K562 (cell line): ENCODE data around the gene AGMO. TPM values are rescaled to one million over a fixed set of nuclear protein-coding genes. Genes with fewer than 3 reads are reported as not detected.

Source experiments
- ATAC-seq: fragments of 200-7000 bp; cut with Tn5 transposase; 3 replicates; pipeline ENCODE4 v1.9.1; 2020; ENCODE audit warnings: moderate library complexity
- BruUV-seq: library from RNA; stranded (reverse); fragments of 400-500 nt; replicated peaks from 2 replicates; lab custom pipeline; 2021; lab: Mats Ljungman, UMichigan
- CTCF ChIA-PET: fragments of 300-600 bp; formaldehyde crosslinking; extraction: SDS; loops from one replicate; lab custom pipeline; 2021; ENCODE audit warnings: low intra/inter-chr PET ratio; lab: Yijun Ruan, JAX
- POLR2A ChIA-PET: fragments of 300-600, 350-650 bp; sonication (Branson Sonifier 250); formaldehyde crosslinking; extraction: SDS; loops from one replicate; lab custom pipeline; 2021; ENCODE audit warnings: antibody characterized with exemption, inconsistent platforms; lab: Yijun Ruan, JAX
- DNase-seq, 4 experiments: peaks; one replicate each; pipeline versions ENCODE4 v3.0.0 to v3.0.0-alpha.2; 2011 to 2018; ENCODE audit warnings: low spot score in 3 of 4, mixed read lengths in 3 of 4; ENCODE audit errors: extremely low read depth in 1 of 4
- FAIRE-seq: peaks from 2 replicates; lab custom pipeline; 2011; peaks lifted over from hg19 to GRCh38; lab: Jason Lieb, UNC
- H2AFZ ChIP-seq: 2 replicates; pipeline ENCODE4 v1.6.0; 2011; ENCODE audit warnings: low read depth, low read length, control low read depth, inconsistent platforms
- H3K27ac ChIP-seq: fragments of 200-600 bp; 3 replicates; pipeline ENCODE4 v1.8.0; 2011; ENCODE audit warnings: low read depth, mild to moderate bottlenecking, control low read depth, inconsistent platforms, low read length, moderate library complexity, mixed read lengths; ENCODE audit errors: extremely low read depth
- H3K27me3 ChIP-seq, 2 experiments: fragments of 300-600 bp in 1 of 2; 2 replicates in 1 of 2; 3 replicates in 1 of 2; pipeline versions ENCODE4 v1.6.0 to v1.8.0; 2011; ENCODE audit warnings: inconsistent platforms in 2 of 2, low read length in 2 of 2, mild to moderate bottlenecking in 1 of 2, mixed read lengths in 1 of 2, moderate library complexity in 1 of 2; ENCODE audit not compliant: control insufficient read depth in 2 of 2, insufficient read depth in 2 of 2
- H3K36me3 ChIP-seq: fragments of 300-600 bp; 3 replicates; pipeline ENCODE4 v1.8.0; 2011; ENCODE audit warnings: mild to moderate bottlenecking, low read length, inconsistent platforms; ENCODE audit not compliant: control insufficient read depth, insufficient read depth
- H3K4me1 ChIP-seq, 2 experiments: fragments of 200-600 bp in 1 of 2; replicated peaks in 1 of 2; 2 replicates in 1 of 2; 3 replicates in 1 of 2; pipeline versions ENCODE4 v1.5.1 to v1.8.0; 2011; ENCODE audit warnings: inconsistent platforms in 2 of 2, low read length in 2 of 2, mild to moderate bottlenecking in 1 of 2, mixed read lengths in 1 of 2, moderate library complexity in 1 of 2; ENCODE audit not compliant: control insufficient read depth in 2 of 2, insufficient read depth in 2 of 2
- H3K4me2 ChIP-seq: 2 replicates; pipeline ENCODE4 v1.6.1; 2011; ENCODE audit warnings: low read length, control low read depth, inconsistent platforms, mixed read lengths; ENCODE audit not compliant: insufficient read depth
- H3K4me3 ChIP-seq: fragments of 200-600 bp; sonication (generic), shearing (Covaris generic); 2 replicates; pipeline ENCODE4 v1.5.1; 2016; ENCODE audit warnings: control low read depth, inconsistent platforms
- H3K79me2 ChIP-seq: fragments of 200-600 bp; 3 replicates; pipeline ENCODE4 v1.8.0; 2011; ENCODE audit warnings: low read length, inconsistent platforms; ENCODE audit not compliant: control insufficient read depth, insufficient read depth
- H3K9ac ChIP-seq, 2 experiments: 2 replicates each; pipeline versions ENCODE4 v1.6.0 to v1.6.1; 2011; ENCODE audit warnings: low read depth in 2 of 2, low read length in 2 of 2, control low read depth in 1 of 2, inconsistent platforms in 1 of 2, mild to moderate bottlenecking in 1 of 2, mixed read lengths in 1 of 2; ENCODE audit not compliant: insufficient read depth in 1 of 2
- H3K9me1 ChIP-seq: one replicate; pipeline ENCODE4 v1.6.0; 2011; ENCODE audit warnings: inconsistent platforms, mild to moderate bottlenecking, low read length, moderate library complexity; ENCODE audit not compliant: control insufficient read depth, insufficient read depth
- H3K9me3 ChIP-seq: replicated peaks from 2 replicates; pipeline ENCODE4 v1.5.1; 2011; ENCODE audit warnings: low read depth, low read length, inconsistent platforms; ENCODE audit not compliant: control insufficient read depth, insufficient read depth
- H4K20me1 ChIP-seq: replicated peaks from 2 replicates; pipeline ENCODE4 v1.6.1; 2011; ENCODE audit warnings: low read length, inconsistent platforms, mixed read lengths; ENCODE audit not compliant: control insufficient read depth, insufficient read depth
- BRCA1 ChIP-seq, 2 experiments: fragments of 450-650 bp in 1 of 2; sonication (generic) in 1 of 2; formaldehyde crosslinking in 1 of 2; IDR thresholded peaks; 2 replicates each; pipeline versions ENCODE4 v1.5.0 to v1.6.1; 2017 to 2020; ENCODE audit warnings: mild to moderate bottlenecking in 1 of 2, missing genetic modification reagents in 1 of 2
- HDAC3 ChIP-seq: fragments of 450-650 bp; IDR thresholded peaks from 2 replicates; pipeline ENCODE4 v1.6.1; 2018; ENCODE audit warnings: borderline replicate concordance, mild to moderate bottlenecking, moderate library complexity; ENCODE audit not compliant: partially characterized antibody
- HDAC8 ChIP-seq: fragments of 450-650 bp; IDR thresholded peaks from 2 replicates; pipeline ENCODE4 v1.6.1; 2016; ENCODE audit warnings: mild to moderate bottlenecking, missing genetic modification characterization, moderate library complexity, missing compliant biosample characterization
- HOMEZ ChIP-seq: fragments of 250-450 bp; sonication (Bioruptor Pico); IDR thresholded peaks from 2 replicates; pipeline ENCODE4 v1.4.0; 2020; ENCODE audit warnings: mild to moderate bottlenecking, moderate library complexity
- ILK ChIP-seq: fragments of 450-650 bp; IDR thresholded peaks from 2 replicates; pipeline ENCODE4 v1.6.1; 2016; ENCODE audit warnings: missing genetic modification characterization, low read depth, mild to moderate bottlenecking, missing compliant biosample characterization, moderate library complexity, borderline replicate concordance
- KAT7 ChIP-seq: sonication (generic); formaldehyde crosslinking; IDR thresholded peaks from 2 replicates; pipeline ENCODE4 v1.8.0; 2022; ENCODE audit warnings: missing genetic modification reagents, mild to moderate bottlenecking, borderline replicate concordance
- KDM1A ChIP-seq, 2 experiments: fragments of 450-650 bp; IDR thresholded peaks; 2 replicates each; pipeline ENCODE4 v1.6.1; 2016; ENCODE audit warnings: mild to moderate bottlenecking in 2 of 2
- RFX1 ChIP-seq: fragments of 450-650 bp; IDR thresholded peaks from 2 replicates; pipeline ENCODE4 v1.6.1; 2016; ENCODE audit warnings: mild to moderate bottlenecking, moderate library complexity
- VEZF1 ChIP-seq: fragments of 200-800 bp; sonication (Bioruptor generic); IDR thresholded peaks from 2 replicates; pipeline ENCODE4 v1.6.1; 2017; ENCODE audit warnings: missing genetic modification characterization, missing compliant biosample characterization
- ZBTB12 ChIP-seq: fragments of 250-450 bp; sonication (Bioruptor Pico); IDR thresholded peaks from 2 replicates; pipeline ENCODE4 v1.4.0; 2020
- ZNF143 ChIP-seq: sonication (generic); formaldehyde crosslinking; IDR thresholded peaks from 2 replicates; pipeline ENCODE4 v1.9.0; 2022; ENCODE audit warnings: mild to moderate bottlenecking, missing genetic modification reagents
- WGBS: fragments of 100-300 bp; shearing (Covaris generic); methylation state at CpG from one replicate; pipeline ENCODE4 v1.1.6; 2016; ENCODE audit warnings: low coverage, mixed read lengths; ENCODE audit not compliant: insufficient coverage; ENCODE audit errors: missing lambda C conversion rate; 5-methylcytosine and 5-hydroxymethylcytosine counted together
- in situ Hi-C: fragments of 300-500 bp; cut with MboI; formaldehyde crosslinking; loops from 4 replicates; pipeline ENCODE4 v1.15.0; 2018; ENCODE audit warnings: inconsistent platforms, mixed read lengths
- intact Hi-C: fragments of 100-400 bp; cut with micrococcal nuclease; formaldehyde crosslinking; loops from 2 replicates; pipeline ENCODE4 v1.14.2; 2022
- polyA plus RNA-seq, 8 experiments: library from polyadenylated mRNA; depleted of rRNA in 4 of 8; stranded (reverse) in 5 of 8; unstranded in 3 of 8; fragments of >200 nt; fragmentation: Nextera tagmentation in 2 of 8; fragmentation: Illumina TruSeq in 1 of 8; extraction: Ambion mirVana in 2 of 8; extraction: Trizol in 1 of 8; gene quantifications; 2 replicates each; pipeline versions ENCODE4 v1.2.1 to v1.2.3, GENCODE V29; 2011 to 2014; ENCODE audit warnings: inconsistent platforms in 1 of 8, missing spikeins in 1 of 8
- total RNA-seq, 7 experiments: library from RNA; depleted of rRNA in 6 of 7; stranded (reverse); fragments of >200 nt in 6 of 7; fragmentation: Illumina TruSeq in 2 of 7; extraction: Trizol in 2 of 7; gene quantifications; 2 replicates each; pipeline versions ENCODE4 v1.2.1 to v1.2.3, GENCODE V29; 2011 to 2021; ENCODE audit warnings: low replicate concordance in 1 of 7

AGMO gene
- total and polyA plus RNA-seq, 9 of the 15 experiments (the other 6 are each of a cell fraction or from before 2014, with no cell fraction given), result 0.30 to 1.4 (median 0.69) TPM; not detected in 1

GRCh38 chr7:15234431-15234830 is 327.4 kb downstream of the AGMO start:
- H3K27me3 ChIP-seq, result no peaks in the 10 kb centered on the region
- no peak overlapping the region for H3K9ac ChIP-seq
- CTCF ChIA-PET, result no interaction called here
- DNase-seq (no peak), ATAC-seq (no peak), FAIRE-seq (no peak)
- no peaks in the 10 kb centered on the region for H4K20me1 ChIP-seq
- no peaks in the 10 kb centered on the region for H3K79me2 ChIP-seq
- H3K27ac ChIP-seq, result no peak overlapping the region
- 0% methylated on average over 3 of the region's 3 CpGs for WGBS
- POLR2A ChIA-PET, result no interaction called here
- no peak overlapping the region for H2AFZ ChIP-seq
- no peaks in the 10 kb centered on the region for H3K4me1 ChIP-seq
- H3K9me1 ChIP-seq, result no peaks in the 10 kb centered on the region
- TF ChIP-seq HOMEZ (CRISPR knock-in tag) (no peak), HDAC8 (no peak), ILK (tag) (no peak), ZBTB12 (CRISPR knock-in tag) (no peak), ZNF143 (no peak), HDAC3 (no peak), VEZF1 (CRISPR knock-in tag) (no peak), KAT7 (no peak), RFX1 (no peak), BRCA1 (IDR thresholded peaks at IDR 0.05) (no peak), BRCA1 (CRISPR knock-in tag; IDR thresholded peaks at IDR 0.05) (no peak), KDM1A (IDR thresholded peaks at IDR 0.05) (no peak)
- no TSS peak for BruUV-seq
- H3K4me2 ChIP-seq, result no peak overlapping the region
- no peaks in the 10 kb centered on the region for H3K36me3 ChIP-seq
- H3K4me3 ChIP-seq, result no peak overlapping the region
- no peaks in the 10 kb centered on the region; the same call in 1 of the 2 replicates for H3K9me3 ChIP-seq
- in situ Hi-C loops (no loop called here), intact Hi-C loops (no loop called here)
